DOHH2 (cell line): Measurements from ENCODE around the gene LCK.

Experiments used
- CTCF ChIP-seq: fragments of 200-600 bp; sonication (generic); IDR thresholded peaks from one replicate; pipeline ENCODE4 v1.5.1; 2014; ENCODE audit warnings: antibody characterized with exemption, mild to moderate bottlenecking, low read depth, low read length; ENCODE audit not compliant: poor library complexity, severe bottlenecking
- EZH2phosphoT487 ChIP-seq: fragments of 200-600 bp; sonication (generic); IDR thresholded peaks from 2 replicates; pipeline ENCODE4 v1.6.1; 2017; ENCODE audit warnings: borderline replicate concordance, mild to moderate bottlenecking, antibody characterized with exemption, low read length, moderate library complexity, mixed read lengths

DNA sequence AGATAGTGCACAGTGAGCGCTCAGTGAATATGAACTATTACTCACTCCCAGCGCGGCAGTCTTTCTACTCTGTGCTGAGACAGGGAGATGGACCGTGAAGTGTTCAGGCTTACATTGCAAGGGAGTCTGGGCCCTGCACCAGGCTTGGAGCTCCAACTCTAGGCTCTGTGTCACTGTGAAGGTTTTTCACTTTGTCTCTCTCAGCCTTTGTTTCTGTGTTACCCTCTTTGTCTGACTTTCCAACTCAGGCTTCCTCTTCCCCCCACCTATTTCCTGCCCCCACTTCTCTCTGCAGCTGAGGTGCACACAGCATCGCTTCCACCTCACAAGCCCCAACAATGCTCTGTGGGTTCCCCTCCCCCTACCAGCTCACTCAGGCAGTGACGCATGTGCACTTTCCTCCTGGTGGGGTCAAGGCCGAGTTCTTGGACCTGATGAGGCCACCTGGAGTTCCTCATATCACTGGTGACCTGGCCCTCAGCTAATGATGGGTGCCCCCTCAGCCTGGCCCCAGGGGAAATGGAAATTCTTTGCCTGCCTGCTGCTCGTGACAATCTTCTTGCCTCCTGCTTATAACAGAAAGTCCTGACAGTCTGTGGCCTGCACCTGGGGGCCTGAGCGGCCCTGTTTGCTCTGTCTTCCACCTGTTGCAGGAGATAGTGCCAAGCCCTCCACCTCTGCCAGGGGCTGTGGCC is 1.1 kb upstream of the LCK start:
- no peak for TF ChIP-seq CTCF
- TF ChIP-seq EZH2phosphoT487: no peak
